Measurements from ENCODE around the gene SLC25A24. TPM values are rescaled to one million over a fixed set of nuclear protein-coding genes. Genes with fewer than 3 reads are reported as not detected.
"Not testable (repeated sequence)": the region's sequence is repeated elsewhere in the genome, so short reads cannot be mapped to it uniquely, and the experiment has no call there.

The SLC25A24 gene
- total RNA-seq, 1 experiment from 2014 or later: 70.6 TPM

DNA sequence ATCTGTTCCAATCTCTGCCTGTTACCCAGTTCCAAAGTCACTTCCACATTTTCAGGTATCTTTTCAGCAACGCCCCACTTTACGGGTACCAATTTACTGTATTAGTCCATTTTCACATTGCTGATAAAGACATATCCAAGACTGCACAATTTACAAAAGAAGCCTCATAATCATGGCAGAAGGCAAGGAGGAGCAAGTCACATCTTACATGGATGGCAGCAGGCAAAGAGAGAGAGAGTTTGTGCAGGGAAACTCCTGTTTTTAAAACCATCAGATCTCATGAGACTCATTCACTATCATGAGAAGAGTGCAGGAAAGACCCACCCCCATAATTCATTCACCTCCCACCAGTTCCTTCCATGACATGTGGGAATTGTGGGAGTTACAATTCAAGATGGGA, 67.0 kb downstream of the SLC25A24 start:
- H3K36me3 ChIP-seq (replicated peaks; ENCODE audit: control insufficient read depth, insufficient read depth, low read length); H3K27me3 ChIP-seq (ENCODE audit: control insufficient read depth, insufficient read depth, low read length); H3K4me3 ChIP-seq (ENCODE audit: insufficient read depth, low read depth, low read length); DNase-seq: not testable (repeated sequence)

- H3K4me3 ChIP-seq (ENCODE audit: insufficient read depth, low read depth, low read length); H3K36me3 ChIP-seq (replicated peaks; ENCODE audit: control insufficient read depth, insufficient read depth, low read length); DNase-seq; H3K27me3 ChIP-seq (ENCODE audit: control insufficient read depth, insufficient read depth, low read length): not testable (repeated sequence)
Observed at GRCh38 chr1:108132367-108132766, 67.8 kb downstream of the SLC25A24 start.

GRCh38 chr1:108131281-108131680, 68.9 kb downstream of the SLC25A24 start:
- not testable (repeated sequence) for H3K36me3 ChIP-seq (replicated peaks; ENCODE audit: control insufficient read depth, insufficient read depth, low read length); H3K27me3 ChIP-seq (ENCODE audit: control insufficient read depth, insufficient read depth, low read length); DNase-seq; H3K4me3 ChIP-seq (ENCODE audit: insufficient read depth, low read depth, low read length)

GRCh38 chr1:108130794-108131193, 69.3 kb downstream of the SLC25A24 start:
- DNase-seq: no peak

GRCh38 chr1:108129999-108130398, 70.1 kb downstream of the SLC25A24 start:
- DNase-seq: no peak
- no peaks in the 10 kb centered on the region for H3K27me3 ChIP-seq (ENCODE audit: control insufficient read depth, insufficient read depth, low read length)
- H3K36me3 ChIP-seq (replicated peaks; ENCODE audit: control insufficient read depth, insufficient read depth, low read length): peaks cover 5% of the 10 kb centered on the region
- no peak overlapping the region for H3K4me3 ChIP-seq (ENCODE audit: insufficient read depth, low read depth, low read length)

More at GRCh38 chr1:108130794-108131193, 69.3 kb downstream of the SLC25A24 start:
- Histone ChIP-seq H3K36me3 (replicated peaks; ENCODE audit: control insufficient read depth, insufficient read depth, low read length) (peaks cover 5% of the 10 kb centered on the region), H3K4me3 (ENCODE audit: insufficient read depth, low read depth, low read length) (no peak overlapping the region), H3K27me3 (ENCODE audit: control insufficient read depth, insufficient read depth, low read length) (no peaks in the 10 kb centered on the region)

DNA sequence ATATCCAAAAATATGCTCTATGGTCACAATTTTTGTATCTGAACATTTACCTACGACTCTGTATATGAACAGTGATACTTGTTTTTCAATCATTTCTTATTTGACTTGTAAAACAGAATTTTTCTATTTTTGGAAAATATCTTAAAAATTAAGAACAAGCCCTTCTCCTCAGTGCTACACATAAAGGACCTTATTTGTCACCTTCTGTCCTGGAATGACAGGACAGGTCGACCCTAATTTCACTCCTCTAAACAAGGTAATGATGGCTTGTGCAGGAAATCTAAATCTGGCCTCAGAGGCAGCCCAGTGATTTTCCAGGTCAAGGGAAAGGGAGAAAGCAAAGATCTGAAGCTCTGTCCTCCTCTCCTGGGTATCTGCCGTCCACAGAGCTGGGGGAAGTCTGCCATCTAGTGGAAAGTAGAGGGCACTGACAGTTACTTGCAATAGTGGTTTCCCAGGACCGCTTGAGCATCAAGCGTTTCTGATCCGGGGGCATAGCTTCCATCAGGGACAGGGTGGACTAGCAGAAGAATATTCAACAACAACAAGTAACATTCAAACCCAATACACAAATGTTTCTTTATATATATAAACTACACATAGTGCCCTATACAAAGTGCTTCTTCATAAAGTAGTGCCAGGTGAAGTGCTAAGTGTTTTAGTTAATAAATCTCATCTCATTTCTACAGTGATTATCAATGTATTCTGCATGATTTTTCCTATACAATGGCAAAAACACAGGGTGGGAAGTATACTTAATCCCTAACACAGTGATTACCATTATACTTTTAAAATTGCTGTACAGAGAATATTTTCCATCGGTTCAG, 74.6 kb downstream of the SLC25A24 start:
- peak; percentile 76 for DNase-seq
- H3K27me3 ChIP-seq (ENCODE audit: control insufficient read depth, insufficient read depth, low read length): no peaks in the 10 kb centered on the region
- no peaks in the 10 kb centered on the region for H3K36me3 ChIP-seq (replicated peaks; ENCODE audit: control insufficient read depth, insufficient read depth, low read length)
- H3K4me3 ChIP-seq (ENCODE audit: insufficient read depth, low read depth, low read length): no peak overlapping the region

- Histone ChIP-seq H3K4me3 (ENCODE audit: insufficient read depth, low read depth, low read length) (no peak overlapping the region), H3K36me3 (replicated peaks; ENCODE audit: control insufficient read depth, insufficient read depth, low read length) (no peaks in the 10 kb centered on the region), H3K27me3 (ENCODE audit: control insufficient read depth, insufficient read depth, low read length) (no peaks in the 10 kb centered on the region)
- DNase-seq: peak; percentile 34
Observed at GRCh38 chr1:108124622-108125311, 75.4 kb downstream of the SLC25A24 start.

DNA sequence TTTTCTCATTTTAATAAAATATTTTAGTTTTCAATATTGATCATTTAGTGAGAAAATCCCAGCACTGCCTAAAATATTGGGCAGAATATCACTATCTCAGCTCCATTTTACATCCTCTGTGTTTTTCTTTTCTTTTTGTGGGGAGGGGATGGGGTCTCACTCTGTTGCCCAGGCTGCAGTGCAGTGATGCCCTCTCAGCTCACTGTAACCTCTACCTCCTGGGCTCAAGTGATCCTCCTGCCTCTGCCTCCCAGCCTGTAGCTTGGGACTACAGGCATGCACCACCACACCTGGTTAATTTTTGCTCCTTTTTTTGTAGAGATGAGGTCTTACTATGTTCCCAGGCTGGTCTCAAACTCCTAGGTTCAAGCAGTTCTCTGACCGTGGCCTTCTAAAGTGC, 76.1 kb downstream of the SLC25A24 start:
- H3K27me3 ChIP-seq (ENCODE audit: control insufficient read depth, insufficient read depth, low read length): no peaks in the 10 kb centered on the region
- H3K36me3 ChIP-seq (replicated peaks; ENCODE audit: control insufficient read depth, insufficient read depth, low read length): no peaks in the 10 kb centered on the region
- no peak overlapping the region for H3K4me3 ChIP-seq (ENCODE audit: insufficient read depth, low read depth, low read length)
- DNase-seq: no peak

DNA sequence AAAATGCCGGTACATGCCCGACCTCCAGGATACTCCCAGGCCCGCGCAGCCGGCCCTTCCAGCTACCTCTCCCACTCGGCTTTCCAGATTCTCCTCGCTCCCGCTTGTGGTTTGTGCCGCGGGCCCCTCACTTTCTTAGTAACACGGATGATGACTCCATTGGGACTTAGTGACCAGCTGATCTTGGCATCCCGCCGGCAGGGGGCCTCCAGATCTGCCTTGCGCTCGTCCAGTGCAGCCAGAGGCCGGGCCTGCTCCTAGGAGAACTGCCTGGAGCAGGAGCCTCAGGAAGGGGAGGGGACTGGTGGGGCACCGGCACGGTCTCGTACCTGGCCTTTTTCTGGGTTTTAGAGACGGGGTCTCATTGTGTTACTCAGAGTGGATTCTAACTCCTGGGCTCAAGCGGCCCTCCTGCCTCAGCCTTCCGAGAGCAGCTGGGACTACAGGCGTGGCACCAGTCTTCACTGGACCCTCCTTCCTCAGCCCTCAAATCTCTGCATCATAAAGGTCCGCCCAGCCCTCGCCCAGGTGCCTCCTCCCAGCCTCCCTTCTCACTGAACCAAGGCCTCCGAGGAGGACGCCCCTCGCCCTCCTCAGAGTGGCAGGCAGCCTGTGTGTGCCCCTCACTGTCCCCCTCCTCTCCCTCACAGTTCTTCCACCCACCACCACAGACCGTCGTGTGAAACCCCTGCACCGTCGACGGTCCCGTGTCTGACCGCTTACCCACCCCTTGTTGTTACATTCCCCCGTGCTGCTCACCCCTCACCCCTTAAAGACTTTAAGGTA, 78.6 kb downstream of the SLC25A24 start:
- peak; percentile 59 for DNase-seq

GRCh38 chr1:108120163-108120562, 80.0 kb downstream of the SLC25A24 start:
- no peaks in the 10 kb centered on the region for H3K27me3 ChIP-seq (ENCODE audit: control insufficient read depth, insufficient read depth, low read length)
- DNase-seq: no peak
- H3K4me3 ChIP-seq (ENCODE audit: insufficient read depth, low read depth, low read length): no peak overlapping the region
- H3K36me3 ChIP-seq (replicated peaks; ENCODE audit: control insufficient read depth, insufficient read depth, low read length): no peaks in the 10 kb centered on the region

More for the DNA sequence above, 78.6 kb downstream of the SLC25A24 start:
- no peak overlapping the region for H3K4me3 ChIP-seq (ENCODE audit: insufficient read depth, low read depth, low read length)
- H3K27me3 ChIP-seq (ENCODE audit: control insufficient read depth, insufficient read depth, low read length): no peaks in the 10 kb centered on the region
- H3K36me3 ChIP-seq (replicated peaks; ENCODE audit: control insufficient read depth, insufficient read depth, low read length): no peaks in the 10 kb centered on the region

DNA sequence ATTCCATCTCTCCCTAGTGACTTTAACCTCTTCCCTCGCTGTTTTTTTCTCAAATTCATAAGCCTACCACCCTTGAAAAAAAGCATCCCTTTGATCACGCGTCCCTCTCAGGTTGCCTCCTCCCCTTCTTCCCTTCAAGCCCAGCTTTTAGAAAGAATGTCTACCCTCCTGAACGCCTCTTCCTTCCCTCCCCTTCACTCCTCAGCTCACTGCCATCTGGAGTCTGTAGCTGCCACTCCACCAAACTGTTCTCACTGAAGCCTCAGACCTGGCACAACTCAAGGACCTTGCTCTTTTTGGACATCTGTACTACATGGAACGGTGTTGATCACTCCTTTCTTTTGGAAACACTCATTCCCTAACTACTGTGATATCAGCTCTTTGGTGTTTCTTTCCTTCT, 80.6 kb downstream of the SLC25A24 start:
- peak; percentile 24 for DNase-seq

DNA sequence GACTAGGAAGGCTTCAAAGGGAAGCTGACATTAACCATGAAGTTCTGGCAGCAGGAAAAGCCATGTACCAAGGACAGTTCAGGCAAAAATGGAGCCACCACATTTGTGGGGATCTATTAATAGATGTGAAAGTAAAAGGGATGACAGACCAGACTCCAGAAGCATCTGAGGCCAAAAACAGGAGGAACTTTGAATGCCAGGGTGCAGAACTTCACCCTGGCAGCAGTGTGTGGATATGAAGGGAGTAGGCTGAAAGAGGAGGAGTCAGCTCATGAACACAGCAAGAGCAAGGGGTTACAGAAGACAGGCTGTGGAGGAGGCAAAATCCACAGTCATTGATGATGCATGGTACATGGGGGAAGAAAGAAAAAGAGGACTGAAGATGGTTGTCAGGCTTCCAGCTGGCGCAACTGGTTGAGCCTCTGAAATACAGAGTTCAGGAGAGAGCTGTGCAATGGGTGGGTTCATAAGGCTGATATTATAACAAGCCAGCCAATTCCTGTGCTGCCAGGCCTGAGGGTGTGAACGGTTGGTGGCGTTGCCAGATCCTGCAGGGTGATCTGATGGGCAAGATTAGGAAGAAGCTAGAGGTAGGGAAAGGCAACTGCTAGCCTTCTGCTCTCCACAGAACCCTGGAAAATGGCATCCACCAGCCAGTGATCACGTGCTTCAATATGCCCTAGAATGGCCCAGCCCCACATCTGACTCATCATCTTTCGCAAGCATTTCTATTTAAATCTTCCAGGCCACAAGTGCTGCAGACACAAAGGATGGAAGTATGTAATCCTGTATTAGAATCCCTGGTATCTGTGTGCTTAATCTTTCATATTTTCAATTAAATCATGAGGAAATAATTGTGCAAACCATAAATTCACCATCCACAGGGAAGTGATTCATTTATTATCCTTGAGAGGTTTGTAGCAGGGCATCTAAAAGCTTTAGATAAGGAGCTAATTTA, 81.9 kb downstream of the SLC25A24 start:
- Histone ChIP-seq H3K4me3 (ENCODE audit: insufficient read depth, low read depth, low read length) (no peak overlapping the region), H3K27me3 (ENCODE audit: control insufficient read depth, insufficient read depth, low read length) (no peaks in the 10 kb centered on the region), H3K36me3 (replicated peaks; ENCODE audit: control insufficient read depth, insufficient read depth, low read length) (no peaks in the 10 kb centered on the region)
- no peak for DNase-seq

More for the DNA sequence above, 80.6 kb downstream of the SLC25A24 start:
- no peak overlapping the region for H3K4me3 ChIP-seq (ENCODE audit: insufficient read depth, low read depth, low read length)
- no peaks in the 10 kb centered on the region for H3K27me3 ChIP-seq (ENCODE audit: control insufficient read depth, insufficient read depth, low read length)
- no peaks in the 10 kb centered on the region for H3K36me3 ChIP-seq (replicated peaks; ENCODE audit: control insufficient read depth, insufficient read depth, low read length)

- Histone ChIP-seq H3K27me3 (ENCODE audit: control insufficient read depth, insufficient read depth, low read length) (no peaks in the 10 kb centered on the region), H3K4me3 (ENCODE audit: insufficient read depth, low read depth, low read length) (no peak overlapping the region), H3K36me3 (replicated peaks; ENCODE audit: control insufficient read depth, insufficient read depth, low read length) (no peaks in the 10 kb centered on the region)
- DNase-seq: no peak
Observed at GRCh38 chr1:108117237-108117636, 82.9 kb downstream of the SLC25A24 start.

All from H7 (cell line).